GM19193 (cell line): ENCODE measurements around the gene RMND5A.
A peak's percentile ranks its signal among the peaks of the same experiment; 100 is the strongest.

Experiments
- POLR2A ChIP-seq: IDR thresholded peaks from 4 replicates; pipeline ENCODE4 v1.6.1; 2011; ENCODE audit not compliant: insufficient read depth, insufficient read length; ENCODE audit errors: extremely low read depth

RMND5A gene, protein sequence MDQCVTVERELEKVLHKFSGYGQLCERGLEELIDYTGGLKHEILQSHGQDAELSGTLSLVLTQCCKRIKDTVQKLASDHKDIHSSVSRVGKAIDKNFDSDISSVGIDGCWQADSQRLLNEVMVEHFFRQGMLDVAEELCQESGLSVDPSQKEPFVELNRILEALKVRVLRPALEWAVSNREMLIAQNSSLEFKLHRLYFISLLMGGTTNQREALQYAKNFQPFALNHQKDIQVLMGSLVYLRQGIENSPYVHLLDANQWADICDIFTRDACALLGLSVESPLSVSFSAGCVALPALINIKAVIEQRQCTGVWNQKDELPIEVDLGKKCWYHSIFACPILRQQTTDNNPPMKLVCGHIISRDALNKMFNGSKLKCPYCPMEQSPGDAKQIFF

DNA sequence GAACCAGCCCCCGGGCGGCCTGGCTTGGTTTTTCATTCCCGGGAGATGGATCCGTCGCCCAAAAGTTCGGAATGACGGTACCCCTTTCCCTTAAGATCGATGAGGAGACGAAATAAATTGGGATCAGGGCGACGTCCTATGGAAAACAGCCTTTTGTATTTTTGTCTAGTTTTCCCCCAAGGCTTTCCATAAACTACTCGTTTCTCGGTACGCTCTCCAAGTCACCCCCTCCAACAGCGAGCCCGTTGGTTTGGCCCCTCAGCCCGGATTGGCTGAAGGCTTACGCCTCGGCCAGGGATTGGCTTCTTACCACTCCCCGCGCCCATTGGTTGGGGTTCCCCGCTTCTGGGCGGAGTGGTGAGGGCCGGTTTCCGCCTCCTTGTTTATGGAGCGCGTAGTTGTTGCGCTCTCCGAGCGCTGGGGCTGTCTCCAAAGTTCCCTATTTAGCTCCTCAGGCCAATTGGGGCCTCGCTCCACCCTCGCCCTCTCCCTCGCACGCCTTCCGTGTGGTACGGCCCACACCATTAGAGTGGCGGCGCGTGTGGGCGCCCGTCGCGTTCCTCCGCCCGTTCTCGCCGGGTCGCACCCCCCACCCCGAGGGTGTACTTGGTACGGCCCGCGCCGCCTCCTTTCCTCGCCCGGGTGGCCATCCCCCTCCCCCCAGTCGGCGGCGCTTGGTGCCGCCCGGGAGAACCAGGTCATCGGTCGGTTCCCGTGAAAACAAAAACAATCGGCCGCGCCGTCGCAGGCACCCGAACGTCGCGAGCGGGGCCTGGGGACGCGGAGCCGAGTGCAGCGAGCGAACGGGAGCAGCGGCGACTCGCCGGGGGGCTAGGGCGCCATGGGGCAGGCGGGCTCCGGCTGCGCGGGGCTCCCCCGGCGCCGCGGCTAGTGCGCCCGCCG is at the start of gene RMND5A:
TSS of gene RMND5A (plus strand) at position 655 of the 903 bp plus-strand sequence. CDS start 377 bp downstream, outside the sequence.
- TF ChIP-seq POLR2A = peak; percentile 66

DNA sequence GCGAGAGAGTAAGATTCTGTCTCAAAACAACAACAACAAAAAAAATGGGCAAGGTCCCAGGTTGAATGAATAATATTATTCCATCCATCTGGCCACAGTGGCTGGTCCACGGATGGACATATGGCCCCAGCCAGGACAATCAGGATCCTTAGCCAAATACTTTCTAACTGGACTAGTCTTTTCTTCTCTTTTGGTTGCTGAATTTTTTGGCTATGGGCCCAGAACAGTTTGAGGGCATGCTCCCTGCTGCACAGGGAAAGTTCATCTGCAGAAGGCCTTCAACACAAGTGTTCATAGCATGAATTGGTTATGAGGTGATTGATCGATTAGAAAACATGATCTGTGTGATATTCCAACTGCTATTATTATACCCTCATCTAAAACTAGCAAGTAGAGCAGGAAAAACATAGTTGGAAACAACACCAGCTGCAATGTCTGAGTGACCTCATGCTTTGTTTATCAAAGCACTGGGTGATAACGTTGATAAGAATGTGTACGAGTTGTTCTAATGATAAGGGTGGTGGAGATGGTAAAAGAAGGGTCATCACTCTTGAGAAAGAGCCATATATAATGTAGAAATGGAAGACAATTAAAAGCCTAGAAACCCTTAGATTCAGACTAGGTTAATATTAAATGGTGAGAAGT is 48.6 kb upstream of the RMND5A start:
- no peak for TF ChIP-seq POLR2A

DNA sequence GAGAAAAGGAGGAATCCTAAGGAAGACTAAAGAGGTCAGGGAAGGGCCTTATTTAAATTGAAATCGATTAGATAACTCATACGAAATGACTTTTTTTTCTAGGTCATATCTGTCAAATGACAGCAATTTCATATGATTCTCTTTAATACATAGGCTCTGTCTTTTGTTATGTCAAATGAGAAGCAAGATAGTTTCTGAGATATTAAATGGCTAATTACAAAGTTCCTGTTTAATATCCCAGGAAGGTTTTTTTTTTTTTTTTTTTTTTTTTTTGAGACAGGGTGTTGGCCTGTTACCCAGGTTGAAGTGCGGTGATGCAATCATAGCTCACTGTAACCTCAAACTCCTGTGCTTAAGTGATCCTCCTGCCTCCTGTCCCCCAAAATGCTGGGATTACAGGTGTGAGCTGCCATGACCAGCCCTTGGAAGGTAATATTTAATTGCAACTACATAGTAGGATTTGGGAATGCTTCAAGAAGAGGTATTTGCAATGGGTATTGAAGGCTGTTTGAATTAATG is 48.0 kb upstream of the RMND5A start:
- TF ChIP-seq POLR2A = no peak

DNA sequence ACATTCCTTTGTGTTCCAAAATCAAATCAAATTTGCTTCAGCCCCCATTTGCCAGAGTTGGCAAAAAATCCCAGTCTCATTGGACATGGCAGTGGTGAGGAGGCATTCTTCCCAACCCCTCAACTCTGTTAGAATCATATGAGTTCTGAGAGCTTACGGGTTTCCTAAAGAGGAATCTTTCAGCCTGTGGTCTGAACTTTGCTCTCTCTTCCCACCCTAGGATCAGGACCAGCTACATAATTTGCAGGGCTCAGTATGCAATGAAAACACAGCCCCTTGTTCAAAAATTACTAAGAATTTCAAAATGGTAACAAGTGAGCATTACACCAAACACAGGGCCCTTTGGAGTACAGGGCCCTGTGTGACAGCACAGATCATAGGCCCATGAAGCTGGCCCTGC is 47.1 kb upstream of the RMND5A start:
- TF ChIP-seq POLR2A = no peak

DNA sequence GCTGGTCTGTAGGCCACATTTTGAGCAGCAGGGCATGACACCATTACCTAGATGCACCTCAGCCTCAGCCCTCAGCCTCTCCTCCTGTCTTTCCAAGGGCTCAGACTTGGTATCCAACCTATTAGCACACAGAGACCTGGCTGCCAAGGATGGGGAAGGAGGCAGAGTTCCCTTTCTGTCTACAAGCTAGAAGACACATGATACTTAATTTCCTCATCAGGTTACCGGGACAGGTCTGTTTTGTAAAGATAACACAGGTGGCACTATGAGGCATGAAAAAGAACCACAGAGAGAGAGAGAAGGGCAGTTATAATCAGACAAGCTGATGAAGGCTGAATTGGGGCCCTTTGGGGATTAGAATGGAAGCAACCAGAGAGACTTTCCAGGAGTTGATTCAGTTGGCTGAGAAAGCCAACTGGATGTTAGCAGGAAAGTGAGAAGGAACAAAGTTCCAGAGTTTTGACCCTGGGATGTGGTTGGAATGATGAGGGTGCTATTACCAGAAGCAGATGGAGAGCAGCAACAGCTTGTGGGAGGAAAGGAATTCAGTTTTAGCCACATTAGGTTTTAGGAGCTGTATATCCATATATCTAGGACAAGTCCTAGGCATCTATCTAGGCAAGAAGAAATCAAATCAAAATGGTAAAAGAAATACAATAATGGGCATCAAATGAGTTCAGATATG is 46.0 kb upstream of the RMND5A start:
- TF ChIP-seq POLR2A = no peak

DNA sequence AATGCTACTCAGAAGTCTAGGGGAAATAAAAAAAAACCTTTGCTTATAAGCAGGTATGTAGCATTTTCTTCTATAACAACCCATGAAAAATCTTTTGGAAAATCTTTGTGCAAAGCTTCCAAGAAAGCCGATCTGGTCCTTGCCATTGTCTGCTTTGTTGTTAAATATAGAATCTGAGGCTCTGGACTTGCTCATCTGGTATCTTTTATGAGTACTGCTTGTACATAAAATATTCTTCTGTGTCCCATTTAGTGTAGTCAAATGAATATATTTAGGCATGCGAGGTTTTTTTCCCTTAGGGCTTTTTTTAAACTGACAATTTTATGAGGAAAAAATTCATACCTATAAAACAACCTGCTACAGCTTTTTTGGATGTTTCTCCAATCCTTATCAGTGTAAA is 45.0 kb upstream of the RMND5A start:
- TF ChIP-seq POLR2A = no peak

DNA sequence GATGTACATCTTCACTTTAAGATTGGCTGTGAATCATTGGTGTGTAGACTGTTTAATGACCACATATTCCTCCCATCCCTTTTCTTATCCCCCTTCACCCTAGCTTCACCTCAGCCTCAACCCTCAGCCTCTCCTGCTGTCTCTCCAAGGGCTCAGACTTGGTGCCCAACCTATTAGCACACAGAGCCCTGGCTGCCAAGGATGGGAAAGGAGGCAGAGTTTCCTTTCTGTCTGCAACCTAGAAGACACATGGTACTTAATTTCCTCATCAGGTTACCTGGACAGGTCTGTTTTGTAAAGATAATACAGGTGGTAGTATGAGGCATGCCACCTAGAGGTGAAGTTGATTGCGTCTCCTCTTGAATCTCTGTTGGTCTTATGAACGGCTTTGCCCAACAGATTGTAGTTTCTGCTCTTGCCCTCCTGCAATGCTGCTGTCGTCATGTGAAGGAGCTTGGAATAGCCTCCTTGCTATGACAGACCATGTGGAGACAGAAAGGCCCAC is 44.5 kb upstream of the RMND5A start:
- TF ChIP-seq POLR2A = no peak

DNA sequence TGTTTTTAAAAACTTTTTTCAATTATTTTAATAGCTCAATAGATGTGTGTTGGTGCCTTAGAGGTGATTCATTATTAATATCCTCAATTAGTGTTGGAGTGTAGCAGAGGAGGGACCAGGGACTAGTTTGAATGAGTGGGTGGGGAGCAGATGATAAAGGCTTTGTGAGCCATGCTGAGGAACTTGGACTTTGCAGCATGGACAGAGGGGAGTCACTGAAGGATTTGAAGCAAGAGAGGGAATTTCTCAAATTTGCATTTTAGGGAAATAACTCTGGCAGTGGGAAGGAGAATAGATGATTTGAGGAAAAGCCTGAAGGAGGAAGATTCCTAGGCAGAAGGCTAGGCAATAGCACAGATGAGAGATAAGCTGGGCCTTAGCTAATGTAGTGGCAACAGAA is 42.3 kb upstream of the RMND5A start:
- no peak for TF ChIP-seq POLR2A

DNA sequence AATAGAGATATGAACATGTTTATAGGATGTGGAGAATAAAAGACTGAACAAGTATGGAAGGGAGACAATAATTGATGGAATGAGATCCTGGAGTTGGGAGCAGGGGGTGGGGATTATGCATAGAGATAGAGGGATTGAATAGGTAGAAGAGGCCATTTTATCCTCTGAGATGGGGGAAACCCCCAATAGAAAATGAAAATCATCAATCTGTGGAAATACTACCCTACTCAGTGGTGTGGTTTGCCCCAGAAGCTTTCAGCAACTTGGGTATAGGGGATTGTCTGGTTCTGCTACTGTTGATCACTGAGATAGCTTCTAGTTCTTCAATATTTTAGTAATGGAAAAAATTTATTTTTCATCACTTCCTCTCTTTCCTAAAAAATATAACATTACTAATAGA is 41.1 kb upstream of the RMND5A start:
- TF ChIP-seq POLR2A = no peak

DNA sequence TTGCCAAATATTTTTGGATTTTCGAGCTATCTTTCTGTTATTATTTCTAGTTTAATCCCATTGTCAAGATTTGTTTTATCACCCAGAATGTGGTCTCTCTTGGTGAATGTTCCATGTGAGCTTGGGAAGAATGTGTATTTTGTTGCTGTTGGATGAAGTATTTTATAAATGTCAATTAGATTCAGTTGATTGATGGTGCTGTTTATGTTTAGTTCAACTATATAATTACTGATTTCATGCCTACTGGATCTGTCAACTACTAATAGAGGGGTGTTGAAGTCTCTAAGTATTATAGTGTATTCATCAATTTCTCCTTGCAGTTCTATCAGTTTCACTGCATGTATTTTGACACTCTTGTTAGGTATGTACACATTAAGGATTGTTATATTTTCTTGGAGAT is 34.7 kb upstream of the RMND5A start:
- no peak for TF ChIP-seq POLR2A

DNA sequence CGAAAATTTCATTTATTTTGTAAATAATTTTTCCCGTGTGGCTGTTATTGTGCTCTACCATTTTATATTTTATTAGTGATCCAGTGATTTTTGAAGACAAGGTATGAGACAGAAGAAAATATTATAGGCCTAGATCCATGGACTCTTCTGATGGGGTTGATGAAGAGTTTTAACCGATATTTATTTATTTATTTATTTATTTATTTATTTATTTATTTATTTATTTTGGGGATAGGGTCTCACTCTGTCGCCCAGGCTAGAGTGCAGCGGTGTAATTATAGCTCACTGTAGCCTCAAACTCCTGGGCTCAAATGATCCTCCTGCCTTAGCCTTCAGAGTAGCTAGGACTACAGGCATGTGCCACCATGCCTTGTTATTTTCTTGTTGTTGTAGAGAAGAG is 33.6 kb upstream of the RMND5A start:
- TF ChIP-seq POLR2A = no peak

DNA sequence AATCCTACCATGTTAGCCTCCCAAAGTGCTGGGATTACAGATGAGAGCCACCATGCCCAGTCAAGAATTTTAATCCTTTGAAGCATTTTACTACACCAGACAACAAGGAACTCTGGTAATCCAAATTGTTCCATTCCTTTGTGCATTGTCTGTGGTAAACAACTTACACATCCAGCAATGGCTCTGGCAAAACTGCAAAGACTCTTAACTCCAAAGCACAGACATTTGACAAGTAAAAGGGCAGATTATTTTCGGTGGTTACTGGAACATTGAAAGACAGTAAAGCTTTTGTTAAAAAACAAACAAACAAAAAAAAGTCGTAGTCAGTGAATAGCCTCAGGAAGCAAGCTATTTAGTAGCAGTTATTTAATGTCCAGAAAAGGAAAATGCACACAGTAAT is 33.2 kb upstream of the RMND5A start:
- TF ChIP-seq POLR2A = no peak

DNA sequence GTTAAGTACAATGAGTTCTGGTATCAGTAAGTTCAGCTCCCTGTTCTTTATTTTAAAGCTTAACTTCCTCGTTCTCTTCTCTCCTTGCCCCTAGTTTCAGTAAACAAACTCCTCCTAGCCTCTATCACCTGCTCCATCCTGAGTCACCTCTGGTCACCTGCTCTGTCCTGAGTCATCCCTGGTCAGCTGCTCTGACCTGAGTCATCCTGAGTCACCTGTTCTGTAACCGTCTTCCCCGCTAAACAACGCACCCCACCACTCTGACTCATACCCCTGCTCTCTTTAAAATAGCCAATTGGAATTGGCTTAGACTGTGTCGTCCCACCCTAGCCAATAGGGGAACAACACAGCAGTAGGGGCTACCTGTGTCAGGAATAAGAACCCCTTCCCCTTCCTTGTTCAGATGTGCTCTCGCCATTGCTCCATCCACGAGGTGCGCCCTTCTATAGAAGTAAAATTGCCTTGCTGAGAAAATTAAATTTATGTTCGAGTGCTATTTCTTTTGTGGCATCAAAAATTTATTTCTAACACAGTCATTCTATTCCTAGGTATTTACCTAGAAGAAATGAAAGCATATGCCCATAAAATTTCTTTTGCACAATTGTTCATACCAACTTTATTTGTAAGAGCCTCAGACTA is 24.9 kb upstream of the RMND5A start:
- no peak for TF ChIP-seq POLR2A
